ENCODE measurements around the gene LAMA2.

LAMA2 gene

GRCh38 chr6:128993166-128993565 lies 110.2 kb downstream of the LAMA2 start:
- Histone ChIP-seq H3K4ac (ENCODE audit: low read depth in 1 of 2, low read length in 2 of 2) (no peak overlapping the region), H3K14ac (ENCODE audit: low read length in 2 of 2) (no peak overlapping the region), H3K4me3 (ENCODE audit: insufficient read depth in 1 of 2, low read depth in 1 of 2, low read length in 2 of 2) (no peak overlapping the region), H2BK12ac (ENCODE audit: low read length in 2 of 2) (no peak overlapping the region), H3K23ac (ENCODE audit: low read length in 2 of 2) (no peak overlapping the region), H2BK5ac (ENCODE audit: low read depth, low read length, poor library complexity, severe bottlenecking) (no peak overlapping the region), H3K18ac (ENCODE audit: low read depth in 1 of 2, low read length in 2 of 2) (no peak overlapping the region), H3K27me3 (ENCODE audit: control insufficient read depth in 1 of 2, insufficient read depth in 1 of 2, low read length in 2 of 2) (no peaks in the 10 kb centered on the region), H3K9ac (ENCODE audit: low read length) (no peak overlapping the region), H3K27ac (ENCODE audit: low read length, poor library complexity, severe bottlenecking) (no peak overlapping the region), H2BK120ac (ENCODE audit: low read depth, low read length) (no peak overlapping the region), H4K8ac (ENCODE audit: low read length) (no peak overlapping the region), H4K91ac (ENCODE audit: low read length) (no peak overlapping the region), H3K79me1 (replicated peaks; ENCODE audit: low read length, poor library complexity, severe bottlenecking) (no peaks in the 10 kb centered on the region), H2AK5ac (ENCODE audit: low read length, severe bottlenecking) (no peak overlapping the region), H3K4me2 (ENCODE audit: low read length, poor library complexity, severe bottlenecking) (no peak overlapping the region), H3K9me3 (ENCODE audit: control insufficient read depth, low read length) (peaks cover 14% of the 10 kb centered on the region), H2BK15ac (ENCODE audit: low read depth, poor library complexity, severe bottlenecking) (no peak overlapping the region), H3K36me3 (ENCODE audit: control insufficient read depth in 1 of 2, insufficient read depth in 2 of 2, low read depth in 1 of 2, low read length in 2 of 2) (no peaks in the 10 kb centered on the region), H2AFZ (ENCODE audit: low read depth, low read length) (no peak overlapping the region), H3K4me1 (ENCODE audit: control insufficient read depth, insufficient read depth, low read depth, low read length) (no peaks in the 10 kb centered on the region)
- DNase-seq, result no peak
- 100% methylated on average over 2 of the region's 4 CpGs for WGBS

GRCh38 chr6:128997880-128998279 lies 114.9 kb downstream of the LAMA2 start:
- no peak overlapping the region for H2BK12ac ChIP-seq (ENCODE audit: low read length in 2 of 2)

GRCh38 chr6:129006724-129007514 lies 124.0 kb downstream of the LAMA2 start:
- H3K9me3 ChIP-seq (ENCODE audit: control insufficient read depth, low read length), result no peaks in the 10 kb centered on the region
- no peak for DNase-seq
- no peak overlapping the region for H3K14ac ChIP-seq (ENCODE audit: low read length in 2 of 2)

More at GRCh38 chr6:128997880-128998279, 114.9 kb downstream of the LAMA2 start:
- Histone ChIP-seq H3K18ac (ENCODE audit: low read depth in 1 of 2, low read length in 2 of 2) (no peak overlapping the region), H2AK5ac (ENCODE audit: low read length, severe bottlenecking) (no peak overlapping the region), H3K27ac (ENCODE audit: low read length, poor library complexity, severe bottlenecking) (no peak overlapping the region), H3K36me3 (ENCODE audit: control insufficient read depth in 1 of 2, insufficient read depth in 2 of 2, low read depth in 1 of 2, low read length in 2 of 2) (no peaks in the 10 kb centered on the region), H3K9me3 (ENCODE audit: control insufficient read depth, low read length) (peaks cover 3% of the 10 kb centered on the region), H4K8ac (ENCODE audit: low read length) (no peak overlapping the region), H2BK120ac (ENCODE audit: low read depth, low read length) (no peak overlapping the region), H3K4me1 (ENCODE audit: control insufficient read depth, insufficient read depth, low read depth, low read length) (no peaks in the 10 kb centered on the region), H3K4me2 (ENCODE audit: low read length, poor library complexity, severe bottlenecking) (no peak overlapping the region), H3K4ac (ENCODE audit: low read depth in 1 of 2, low read length in 2 of 2) (no peak overlapping the region), H2BK5ac (ENCODE audit: low read depth, low read length, poor library complexity, severe bottlenecking) (no peak overlapping the region), H3K23ac (ENCODE audit: low read length in 2 of 2) (no peak overlapping the region), H4K91ac (ENCODE audit: low read length) (no peak overlapping the region), H3K4me3 (ENCODE audit: insufficient read depth in 1 of 2, low read depth in 1 of 2, low read length in 2 of 2) (no peak overlapping the region), H3K9ac (ENCODE audit: low read length) (no peak overlapping the region), H3K14ac (ENCODE audit: low read length in 2 of 2) (no peak overlapping the region), H3K27me3 (ENCODE audit: control insufficient read depth in 1 of 2, insufficient read depth in 1 of 2, low read length in 2 of 2) (no peaks in the 10 kb centered on the region), H2BK15ac (ENCODE audit: low read depth, poor library complexity, severe bottlenecking) (no peak overlapping the region), H2AFZ (ENCODE audit: low read depth, low read length) (no peak overlapping the region), H3K79me1 (replicated peaks; ENCODE audit: low read length, poor library complexity, severe bottlenecking) (no peaks in the 10 kb centered on the region)
- whole genome bisulfite sequencing, result 82% methylated on average over 5 of the region's 5 CpGs
- DNase-seq, result no peak

GRCh38 chr6:129007701-129008373 lies 124.9 kb downstream of the LAMA2 start:
- Histone ChIP-seq H2BK5ac (ENCODE audit: low read depth, low read length, poor library complexity, severe bottlenecking) (no peak overlapping the region), H3K4me3 (ENCODE audit: insufficient read depth in 1 of 2, low read depth in 1 of 2, low read length in 2 of 2) (no peak overlapping the region), H3K79me1 (replicated peaks; ENCODE audit: low read length, poor library complexity, severe bottlenecking) (no peaks in the 10 kb centered on the region), H2BK12ac (ENCODE audit: low read length in 2 of 2) (no peak overlapping the region), H4K91ac (ENCODE audit: low read length) (no peak overlapping the region), H3K4ac (ENCODE audit: low read depth in 1 of 2, low read length in 2 of 2) (no peak overlapping the region), H2BK15ac (ENCODE audit: low read depth, poor library complexity, severe bottlenecking) (no peak overlapping the region), H3K14ac (ENCODE audit: low read length in 2 of 2) (no peak overlapping the region), H2AK5ac (ENCODE audit: low read length, severe bottlenecking) (no peak overlapping the region), H3K4me1 (ENCODE audit: control insufficient read depth, insufficient read depth, low read depth, low read length) (no peaks in the 10 kb centered on the region), H3K4me2 (ENCODE audit: low read length, poor library complexity, severe bottlenecking) (no peak overlapping the region), H3K18ac (ENCODE audit: low read depth in 1 of 2, low read length in 2 of 2) (no peak overlapping the region), H3K36me3 (ENCODE audit: control insufficient read depth in 1 of 2, insufficient read depth in 2 of 2, low read depth in 1 of 2, low read length in 2 of 2) (no peaks in the 10 kb centered on the region), H2BK120ac (ENCODE audit: low read depth, low read length) (no peak overlapping the region), H4K8ac (ENCODE audit: low read length) (no peak overlapping the region), H3K9ac (ENCODE audit: low read length) (no peak overlapping the region), H3K27me3 (ENCODE audit: control insufficient read depth in 1 of 2, insufficient read depth in 1 of 2, low read length in 2 of 2) (no peaks in the 10 kb centered on the region), H3K9me3 (ENCODE audit: control insufficient read depth, low read length) (no peaks in the 10 kb centered on the region), H3K23ac (ENCODE audit: low read length in 2 of 2) (no peak overlapping the region), H2AFZ (ENCODE audit: low read depth, low read length) (no peak overlapping the region), H3K27ac (ENCODE audit: low read length, poor library complexity, severe bottlenecking) (no peak overlapping the region)
- no peak for DNase-seq
- WGBS, result 90% methylated on average over 3 of the region's 4 CpGs

More at GRCh38 chr6:129006724-129007514, 124.0 kb downstream of the LAMA2 start:
- no peaks in the 10 kb centered on the region for H3K36me3 ChIP-seq (ENCODE audit: control insufficient read depth in 1 of 2, insufficient read depth in 2 of 2, low read depth in 1 of 2, low read length in 2 of 2)
- no peak overlapping the region for H3K9ac ChIP-seq (ENCODE audit: low read length)
- no peak overlapping the region for H3K4me3 ChIP-seq (ENCODE audit: insufficient read depth in 1 of 2, low read depth in 1 of 2, low read length in 2 of 2)
- no peak overlapping the region for H4K8ac ChIP-seq (ENCODE audit: low read length)
- H2AK5ac ChIP-seq (ENCODE audit: low read length, severe bottlenecking), result no peak overlapping the region
- H2AFZ ChIP-seq (ENCODE audit: low read depth, low read length), result no peak overlapping the region
- H3K27me3 ChIP-seq (ENCODE audit: control insufficient read depth in 1 of 2, insufficient read depth in 1 of 2, low read length in 2 of 2), result no peaks in the 10 kb centered on the region
- no peak overlapping the region for H2BK120ac ChIP-seq (ENCODE audit: low read depth, low read length)
- H2BK5ac ChIP-seq (ENCODE audit: low read depth, low read length, poor library complexity, severe bottlenecking), result no peak overlapping the region
- no peak overlapping the region for H3K4me2 ChIP-seq (ENCODE audit: low read length, poor library complexity, severe bottlenecking)
- no peak overlapping the region for H2BK15ac ChIP-seq (ENCODE audit: low read depth, poor library complexity, severe bottlenecking)
- H3K4me1 ChIP-seq (ENCODE audit: control insufficient read depth, insufficient read depth, low read depth, low read length), result no peaks in the 10 kb centered on the region
- 83% methylated on average over 4 of the region's 4 CpGs for WGBS
- no peak overlapping the region for H4K91ac ChIP-seq (ENCODE audit: low read length)
- no peaks in the 10 kb centered on the region for H3K79me1 ChIP-seq (replicated peaks; ENCODE audit: low read length, poor library complexity, severe bottlenecking)
- H3K23ac ChIP-seq (ENCODE audit: low read length in 2 of 2), result no peak overlapping the region
- no peak overlapping the region for H3K4ac ChIP-seq (ENCODE audit: low read depth in 1 of 2, low read length in 2 of 2)
- no peak overlapping the region for H3K27ac ChIP-seq (ENCODE audit: low read length, poor library complexity, severe bottlenecking)
- no peak overlapping the region for H3K18ac ChIP-seq (ENCODE audit: low read depth in 1 of 2, low read length in 2 of 2)
- no peak overlapping the region for H2BK12ac ChIP-seq (ENCODE audit: low read length in 2 of 2)

Measured in mesenchymal stem cell (in vitro differentiated cells and primary cell).